PFSK-1 (cell line): ENCODE measurements around the gene GMCL2.

Experiments used
- FOXP2 ChIP-seq: optimal IDR thresholded peaks from 2 replicates; pipeline ENCODE3; 2011; ENCODE audit warnings: borderline replicate concordance, control low read depth, inconsistent platforms; ENCODE audit not compliant: insufficient read depth; ENCODE audit errors: extremely low read length, extremely low read depth
- POLR2AphosphoS5 ChIP-seq: IDR thresholded peaks from 2 replicates; pipeline ENCODE4 v1.6.1; 2012; ENCODE audit warnings: low read depth, mild to moderate bottlenecking, control low read depth, low read length, moderate library complexity
- SIN3A ChIP-seq: IDR thresholded peaks from 2 replicates; pipeline ENCODE4 v1.6.1; 2012; ENCODE audit warnings: mild to moderate bottlenecking, low read length, moderate library complexity, borderline replicate concordance; ENCODE audit not compliant: insufficient read depth
- TAF1 ChIP-seq: IDR thresholded peaks from 2 replicates; pipeline ENCODE4 v1.6.1; 2012; ENCODE audit warnings: low read length, control low read depth, borderline replicate concordance; ENCODE audit not compliant: insufficient read depth
- TF ChIP-seq, protein P1 (sequence below), 2 experiments: IDR thresholded peaks; 2 replicates each; pipeline versions ENCODE4 v1.6.1 to v1.8.0; 2011 to 2012; ENCODE audit warnings: low read depth in 2 of 2, low read length in 2 of 2, control low read depth in 1 of 2, inconsistent platforms in 1 of 2, mild to moderate bottlenecking in 1 of 2, moderate library complexity in 1 of 2; ENCODE audit not compliant: insufficient read depth in 1 of 2

The GMCL2 gene

DNA sequence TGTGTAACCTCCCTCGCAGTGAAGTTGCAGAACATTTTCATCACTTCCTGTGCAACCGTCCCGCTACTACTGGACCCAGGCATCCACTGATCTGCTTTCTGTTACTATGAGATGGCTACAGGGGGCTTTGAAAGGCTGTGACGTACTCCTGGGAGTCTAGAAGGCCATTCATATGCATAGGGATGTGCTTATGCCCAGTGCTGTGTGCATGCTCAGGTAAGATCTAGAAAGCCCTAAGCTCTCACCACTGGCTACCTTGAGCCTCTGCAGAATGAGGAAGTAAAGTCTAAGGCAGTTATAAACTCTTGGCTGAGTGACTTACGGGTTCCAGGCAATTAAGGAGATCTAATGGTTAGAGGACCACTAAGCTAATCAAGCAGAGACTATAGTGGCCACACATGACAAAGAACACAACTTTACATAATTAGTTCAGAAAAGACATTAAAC lies 28.9 kb upstream of the GMCL2 start:
- TF ChIP-seq, protein P1, sequence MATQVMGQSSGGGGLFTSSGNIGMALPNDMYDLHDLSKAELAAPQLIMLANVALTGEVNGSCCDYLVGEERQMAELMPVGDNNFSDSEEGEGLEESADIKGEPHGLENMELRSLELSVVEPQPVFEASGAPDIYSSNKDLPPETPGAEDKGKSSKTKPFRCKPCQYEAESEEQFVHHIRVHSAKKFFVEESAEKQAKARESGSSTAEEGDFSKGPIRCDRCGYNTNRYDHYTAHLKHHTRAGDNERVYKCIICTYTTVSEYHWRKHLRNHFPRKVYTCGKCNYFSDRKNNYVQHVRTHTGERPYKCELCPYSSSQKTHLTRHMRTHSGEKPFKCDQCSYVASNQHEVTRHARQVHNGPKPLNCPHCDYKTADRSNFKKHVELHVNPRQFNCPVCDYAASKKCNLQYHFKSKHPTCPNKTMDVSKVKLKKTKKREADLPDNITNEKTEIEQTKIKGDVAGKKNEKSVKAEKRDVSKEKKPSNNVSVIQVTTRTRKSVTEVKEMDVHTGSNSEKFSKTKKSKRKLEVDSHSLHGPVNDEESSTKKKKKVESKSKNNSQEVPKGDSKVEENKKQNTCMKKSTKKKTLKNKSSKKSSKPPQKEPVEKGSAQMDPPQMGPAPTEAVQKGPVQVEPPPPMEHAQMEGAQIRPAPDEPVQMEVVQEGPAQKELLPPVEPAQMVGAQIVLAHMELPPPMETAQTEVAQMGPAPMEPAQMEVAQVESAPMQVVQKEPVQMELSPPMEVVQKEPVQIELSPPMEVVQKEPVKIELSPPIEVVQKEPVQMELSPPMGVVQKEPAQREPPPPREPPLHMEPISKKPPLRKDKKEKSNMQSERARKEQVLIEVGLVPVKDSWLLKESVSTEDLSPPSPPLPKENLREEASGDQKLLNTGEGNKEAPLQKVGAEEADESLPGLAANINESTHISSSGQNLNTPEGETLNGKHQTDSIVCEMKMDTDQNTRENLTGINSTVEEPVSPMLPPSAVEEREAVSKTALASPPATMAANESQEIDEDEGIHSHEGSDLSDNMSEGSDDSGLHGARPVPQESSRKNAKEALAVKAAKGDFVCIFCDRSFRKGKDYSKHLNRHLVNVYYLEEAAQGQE (IDR thresholded peaks at IDR 0.05; ENCODE audit: insufficient read depth in 1 of 2, low read depth in 2 of 2, low read length in 2 of 2): no peak
- TF ChIP-seq TAF1 (no peak), FOXP2 (no peak), POLR2AphosphoS5 (no peak), SIN3A (no peak)

DNA sequence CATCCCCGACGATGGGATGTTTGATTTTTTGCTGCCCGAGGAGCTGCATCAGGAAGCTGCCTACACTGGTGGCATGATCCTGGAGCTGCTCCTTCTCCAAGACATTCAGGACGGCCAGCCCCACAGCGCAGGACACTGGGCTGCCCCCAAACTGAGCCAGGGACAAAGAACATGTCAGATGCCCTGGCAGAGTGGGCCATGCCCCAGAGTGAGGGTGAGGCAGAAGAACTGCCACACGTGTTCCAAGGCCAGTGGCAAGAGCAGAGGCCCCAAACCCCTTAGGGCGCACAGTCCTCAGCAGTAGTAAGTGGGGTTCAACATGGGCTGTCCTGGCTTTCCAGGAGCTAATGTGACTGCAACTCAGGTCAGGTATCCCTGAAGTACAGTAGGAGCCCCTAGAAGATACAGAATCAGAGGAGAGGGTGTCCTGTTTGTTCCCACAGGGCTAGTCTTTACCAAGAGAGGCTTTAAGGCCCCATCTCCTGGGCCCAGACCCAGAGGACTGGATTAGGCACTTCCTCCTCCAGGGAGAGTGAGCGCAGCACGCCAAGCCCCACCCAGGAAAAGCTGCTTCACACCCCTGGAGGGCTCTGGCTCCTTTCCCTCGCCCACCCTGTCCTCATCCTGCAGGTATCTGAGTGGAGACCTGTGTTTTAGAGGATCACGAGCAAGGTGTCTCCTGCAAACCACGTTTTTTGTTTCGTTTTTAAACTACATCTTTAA lies 28.3 kb upstream of the GMCL2 start:
- TF ChIP-seq TAF1: no peak
- TF ChIP-seq, protein P1 (IDR thresholded peaks at IDR 0.05; ENCODE audit: insufficient read depth in 1 of 2, low read depth in 2 of 2, low read length in 2 of 2): no peak

DNA sequence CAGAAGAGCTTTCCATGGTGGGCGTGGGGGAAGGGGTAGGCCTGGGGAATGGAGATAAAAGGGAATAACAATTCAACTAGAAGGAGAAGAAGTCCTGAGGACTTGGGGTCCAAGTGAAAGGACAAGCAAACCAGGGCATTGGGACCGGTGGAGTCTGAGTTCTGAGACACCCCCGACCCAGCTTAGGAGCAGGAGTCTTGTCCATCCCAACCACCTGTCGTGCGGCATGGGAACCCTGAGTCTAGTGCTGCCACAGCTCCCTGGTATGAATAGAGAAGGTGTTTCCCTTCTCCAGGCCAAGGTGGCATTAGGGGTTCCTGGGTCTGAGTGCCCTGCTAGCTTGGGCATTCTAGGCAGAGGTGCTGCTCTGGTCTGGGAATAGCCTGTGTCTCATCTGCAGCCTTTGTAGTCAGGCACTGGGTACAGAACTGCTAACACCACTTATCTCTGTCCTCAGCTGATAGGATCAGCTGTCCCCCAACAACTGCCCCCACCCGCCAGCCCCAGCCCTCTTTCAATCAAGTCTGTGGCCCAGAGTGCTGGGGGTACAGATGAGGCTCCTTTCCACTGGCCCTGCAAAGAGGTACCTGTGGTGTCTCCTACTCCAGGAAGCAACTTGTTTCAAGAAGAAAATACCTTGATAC lies 27.1 kb upstream of the GMCL2 start:
- TF ChIP-seq FOXP2 (no peak), POLR2AphosphoS5 (no peak; the same call in 1 of the 2 replicates)

DNA sequence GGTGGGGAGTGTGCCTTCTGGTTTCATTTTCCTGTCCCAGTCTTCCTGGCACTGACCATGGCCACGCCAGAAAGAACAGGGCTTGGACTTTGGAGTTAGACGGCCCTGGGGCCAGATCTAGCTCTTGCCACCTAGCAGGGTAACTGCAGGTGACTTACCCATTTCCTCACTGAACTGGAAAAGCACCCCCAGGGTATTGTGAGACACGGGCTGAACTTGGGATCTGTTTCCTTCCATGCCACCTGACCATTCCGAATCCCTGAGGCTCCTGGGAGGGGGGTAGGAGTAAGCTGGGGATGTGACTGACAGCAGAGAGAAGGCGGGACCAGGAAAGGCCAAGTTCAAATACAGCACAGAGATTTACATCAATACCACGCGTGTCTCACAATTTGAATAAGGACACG lies 26.6 kb upstream of the GMCL2 start:
- TF ChIP-seq SIN3A (no peak), TAF1 (no peak), POLR2AphosphoS5 (no peak), FOXP2 (no peak)
- TF ChIP-seq, protein P1 (IDR thresholded peaks at IDR 0.05; ENCODE audit: insufficient read depth in 1 of 2, low read depth in 2 of 2, low read length in 2 of 2): no peak

DNA sequence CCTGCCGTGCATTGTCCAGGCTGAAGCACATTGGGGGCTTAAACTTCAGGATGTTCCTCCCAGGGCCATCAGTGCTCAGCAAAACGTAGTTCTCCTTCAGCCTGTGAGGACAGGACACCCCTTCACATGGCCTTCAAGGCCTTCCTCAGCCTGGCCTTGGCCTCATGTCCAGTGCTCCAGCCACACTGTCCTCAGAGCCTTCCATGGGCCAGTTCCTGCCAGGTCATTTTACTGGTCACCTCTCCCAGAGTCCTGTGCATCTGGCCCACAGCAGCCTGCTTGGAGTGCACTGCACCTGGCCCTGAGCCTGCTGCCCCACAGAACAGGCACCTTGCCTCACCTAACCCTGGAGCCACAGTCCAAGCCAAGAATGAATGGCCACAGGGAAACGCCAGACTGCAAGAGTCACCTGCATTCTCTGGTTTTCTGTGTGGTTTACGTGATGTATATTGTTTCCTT lies 25.9 kb upstream of the GMCL2 start:
- peak; percentile 80 for TF ChIP-seq POLR2AphosphoS5
- TF ChIP-seq, protein P1 (IDR thresholded peaks at IDR 0.05; ENCODE audit: insufficient read depth in 1 of 2, low read depth in 2 of 2, low read length in 2 of 2): no peak
